Mesendoderm (in vitro differentiated cells): ENCODE results near the gene FILIP1L.

Experiments
- DNase-seq: peaks from one replicate; pipeline ENCODE4 v3.0.0; 2013
- H2AK5ac ChIP-seq: 2 replicates; pipeline ENCODE4 v1.6.1; 2013; ENCODE audit warnings: low read length, inconsistent platforms
- H2BK120ac ChIP-seq: 2 replicates; pipeline ENCODE4 v1.6.1; 2013; ENCODE audit warnings: low read depth, mild to moderate bottlenecking, low read length, moderate library complexity, mixed read lengths
- H2BK15ac ChIP-seq: replicated peaks from 2 replicates; pipeline ENCODE4 v1.6.1; 2013; ENCODE audit warnings: low read depth, mild to moderate bottlenecking, moderate library complexity
- H2BK5ac ChIP-seq: 2 replicates; pipeline ENCODE4 v1.6.1; 2013; ENCODE audit warnings: low read length, inconsistent platforms
- H3K18ac ChIP-seq: 2 replicates; pipeline ENCODE4 v1.6.1; 2013; ENCODE audit warnings: mild to moderate bottlenecking, low read length, mixed read lengths
- H3K23ac ChIP-seq: one replicate; pipeline ENCODE4 v1.6.1; 2013; ENCODE audit warnings: low read length
- H3K27ac ChIP-seq: 2 replicates; pipeline ENCODE4 v1.5.1; 2013; ENCODE audit warnings: low read depth, mild to moderate bottlenecking, inconsistent platforms, low read length, moderate library complexity
- H3K27me3 ChIP-seq: 2 replicates; pipeline ENCODE4 v1.6.1; 2013; ENCODE audit warnings: low read length, control low read depth, mild to moderate bottlenecking, inconsistent platforms; ENCODE audit not compliant: insufficient read depth, poor library complexity
- H3K36me3 ChIP-seq: 2 replicates; pipeline ENCODE4 v1.6.1; 2013; ENCODE audit warnings: low read length, inconsistent platforms; ENCODE audit not compliant: control insufficient read depth, insufficient read depth
- H3K4ac ChIP-seq: one replicate; pipeline ENCODE4 v1.6.1; 2013; ENCODE audit warnings: low read depth, mild to moderate bottlenecking, low read length, moderate library complexity
- H3K4me1 ChIP-seq: 2 replicates; pipeline ENCODE4 v1.6.1; 2013; ENCODE audit warnings: low read depth, low read length, inconsistent platforms; ENCODE audit not compliant: control insufficient read depth
- H3K4me2 ChIP-seq: 2 replicates; pipeline ENCODE4 v1.6.1; 2013; ENCODE audit warnings: low read length
- H3K4me3 ChIP-seq: 2 replicates; pipeline ENCODE4 v1.5.1; 2013; ENCODE audit warnings: mild to moderate bottlenecking, low read length
- H3K56ac ChIP-seq: one replicate; pipeline ENCODE4 v1.6.1; 2013; ENCODE audit warnings: low read length
- H3K79me1 ChIP-seq: 2 replicates; pipeline ENCODE4 v1.6.1; 2013; ENCODE audit warnings: low read length, inconsistent platforms
- H3K79me2 ChIP-seq: 2 replicates; pipeline ENCODE4 v1.6.1; 2013; ENCODE audit warnings: mild to moderate bottlenecking, low read length; ENCODE audit not compliant: control insufficient read depth, insufficient read depth
- H3K9ac ChIP-seq: 2 replicates; pipeline ENCODE4 v1.6.1; 2013; ENCODE audit warnings: low read length, inconsistent platforms
- H4K5ac ChIP-seq: one replicate; pipeline ENCODE4 v1.6.1; 2013; ENCODE audit warnings: low read length
- H4K8ac ChIP-seq: one replicate; pipeline ENCODE4 v1.6.1; 2013; ENCODE audit warnings: low read depth, mild to moderate bottlenecking, control low read depth, low read length, moderate library complexity
- WGBS: extraction: QIAGEN DNeasy Blood & Tissue Kit; methylation state at CpG from one replicate; pipeline ENCODE4 v1.1.7; 2013; ENCODE audit warnings: low lambda C conversion rate, missing lambda C conversion rate; ENCODE audit not compliant: insufficient coverage; ENCODE audit errors: extremely low coverage; 5-methylcytosine and 5-hydroxymethylcytosine counted together

FILIP1L gene

DNA sequence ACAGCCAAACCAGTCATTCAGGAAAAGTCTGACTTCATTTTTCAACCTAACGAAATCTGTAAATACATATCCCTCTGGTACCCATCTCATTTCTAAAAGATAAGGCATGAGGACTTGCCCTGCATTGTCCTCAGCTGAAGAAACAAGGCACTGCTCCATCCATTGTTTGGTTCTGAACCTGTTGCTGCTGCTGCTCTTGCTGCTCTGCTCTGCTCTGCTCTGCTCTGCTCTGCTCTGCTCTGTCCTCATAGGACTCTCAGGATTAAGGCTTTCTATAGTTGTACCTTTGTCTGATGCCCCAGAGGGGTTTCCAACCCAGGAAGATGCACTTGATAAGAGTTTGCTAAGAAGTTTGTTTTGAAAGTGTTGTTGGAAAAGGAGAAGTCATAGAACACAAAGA, 258.4 kb downstream of the FILIP1L start:
- H3K27ac ChIP-seq = no peak overlapping the region
- no CpG with 5 or more reads among the region's 1 CpG for WGBS

DNA sequence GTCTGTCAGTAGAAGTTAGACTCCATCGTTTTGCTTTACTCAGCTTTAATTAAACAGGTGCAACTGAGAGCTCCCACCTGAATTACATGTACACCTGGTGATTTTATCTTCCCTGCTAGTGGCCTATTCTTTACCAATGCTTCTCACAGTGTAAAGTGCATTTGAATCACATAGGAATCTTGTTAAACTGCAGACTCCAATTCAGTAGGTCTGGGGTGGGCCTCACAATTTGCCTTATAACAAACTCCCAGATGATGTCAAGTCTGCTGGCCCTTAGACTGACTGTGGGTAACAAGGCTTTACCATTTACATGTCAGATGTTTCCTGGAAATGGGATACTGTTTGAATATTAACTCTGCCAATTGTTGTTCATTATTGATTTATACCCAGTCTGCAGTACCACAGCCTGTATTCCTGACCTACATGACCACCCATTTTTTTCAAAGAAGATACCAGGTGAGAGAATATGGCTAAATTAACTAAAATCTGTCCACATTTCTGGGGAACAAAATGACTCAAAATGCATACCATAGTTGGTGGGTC, 259.5 kb downstream of the FILIP1L start:
- Histone ChIP-seq H3K9ac (no peak overlapping the region), H3K79me1 (peaks cover 4% of the 10 kb centered on the region), H2BK5ac (no peak overlapping the region), H3K4me1 (no peaks in the 10 kb centered on the region), H3K18ac (no peak overlapping the region), H3K27me3 (no peaks in the 10 kb centered on the region), H3K4ac (no peak overlapping the region), H2BK120ac (no peak overlapping the region), H3K23ac (no peak overlapping the region), H3K36me3 (no peaks in the 10 kb centered on the region), H2BK15ac (no peak overlapping the region), H2AK5ac (no peak overlapping the region), H3K56ac (no peak overlapping the region), H3K4me2 (no peak overlapping the region), H3K27ac (no peak overlapping the region), H3K4me3 (no peak overlapping the region), H3K79me2 (no peaks in the 10 kb centered on the region), H4K5ac (no peak overlapping the region), H4K8ac (no peak overlapping the region)
- no peak for DNase-seq
- WGBS = no CpG with 5 or more reads among the region's 1 CpG

More for the DNA sequence above, 258.4 kb downstream of the FILIP1L start:
- H3K4me1 ChIP-seq = no peaks in the 10 kb centered on the region
- H3K79me2 ChIP-seq = no peaks in the 10 kb centered on the region
- no peak overlapping the region for H3K4me3 ChIP-seq
- no peak overlapping the region for H2AK5ac ChIP-seq
- H3K36me3 ChIP-seq = no peaks in the 10 kb centered on the region
- H3K23ac ChIP-seq = no peak overlapping the region
- H3K56ac ChIP-seq = no peak overlapping the region
- H3K4ac ChIP-seq = no peak overlapping the region
- H2BK120ac ChIP-seq = no peak overlapping the region
- H3K79me1 ChIP-seq = peaks cover 1% of the 10 kb centered on the region
- H4K5ac ChIP-seq = no peak overlapping the region
- H3K4me2 ChIP-seq = no peak overlapping the region
- no peaks in the 10 kb centered on the region for H3K27me3 ChIP-seq
- no peak overlapping the region for H3K18ac ChIP-seq
- H2BK5ac ChIP-seq = no peak overlapping the region
- no peak overlapping the region for H4K8ac ChIP-seq
- no peak overlapping the region for H2BK15ac ChIP-seq
- DNase-seq = no peak
- H3K9ac ChIP-seq = no peak overlapping the region

DNA sequence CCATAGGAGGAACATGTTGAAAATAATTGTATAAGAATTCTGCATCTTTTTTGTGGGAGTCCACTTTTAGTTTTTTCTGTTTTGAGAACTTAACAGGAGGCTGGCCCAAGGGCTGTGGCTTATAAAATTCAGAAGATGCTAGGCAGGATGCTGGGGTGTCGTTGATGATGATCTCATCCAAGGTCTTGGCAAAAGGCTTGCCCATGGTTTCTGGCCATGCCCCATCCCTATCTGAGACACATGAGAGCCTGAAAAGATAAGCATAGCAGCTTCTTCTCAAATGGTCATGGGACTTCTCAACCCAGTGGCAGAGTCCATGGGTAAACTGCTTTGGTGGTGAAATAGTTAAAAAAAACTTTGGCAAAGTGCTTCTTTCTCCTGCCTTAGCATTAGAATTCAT, 261.4 kb downstream of the FILIP1L start:
- Histone ChIP-seq H3K23ac (no peak overlapping the region), H2BK120ac (no peak overlapping the region), H3K36me3 (no peaks in the 10 kb centered on the region), H2BK15ac (no peak overlapping the region), H3K79me1 (peaks cover 12% of the 10 kb centered on the region), H3K4me2 (no peak overlapping the region), H3K27ac (no peak overlapping the region), H3K4me3 (no peak overlapping the region), H4K5ac (no peak overlapping the region), H3K18ac (no peak overlapping the region), H3K27me3 (no peaks in the 10 kb centered on the region), H2BK5ac (no peak overlapping the region), H4K8ac (no peak overlapping the region), H3K4me1 (no peaks in the 10 kb centered on the region), H3K56ac (no peak overlapping the region), H3K79me2 (peaks cover 7% of the 10 kb centered on the region), H2AK5ac (no peak overlapping the region), H3K4ac (no peak overlapping the region), H3K9ac (no peak overlapping the region)
- no peak for DNase-seq
- no CpG with 5 or more reads among the region's 1 CpG for WGBS

DNA sequence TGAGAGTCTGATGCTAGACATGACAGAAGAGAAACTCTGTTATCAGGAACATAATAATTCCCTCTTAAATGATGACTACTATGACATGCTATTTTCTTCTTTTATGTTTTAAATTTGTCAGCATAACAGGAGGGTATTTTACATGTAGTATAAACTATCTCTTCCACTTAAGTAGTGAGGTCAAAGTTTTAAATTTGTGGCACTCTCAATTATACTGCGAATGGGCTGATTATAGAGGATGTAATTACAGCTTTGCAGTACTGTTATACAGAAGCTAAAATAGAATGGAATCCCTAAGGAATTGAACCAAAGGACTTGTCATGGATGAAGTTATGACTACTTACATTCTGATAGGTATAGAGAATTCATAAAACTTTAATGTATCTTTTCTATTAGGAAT, 262.3 kb downstream of the FILIP1L start:
- Histone ChIP-seq H3K4me1 (no peaks in the 10 kb centered on the region), H2BK120ac (no peak overlapping the region), H4K8ac (no peak overlapping the region), H2BK15ac (no peak overlapping the region), H3K27ac (no peak overlapping the region), H4K5ac (no peak overlapping the region), H2AK5ac (no peak overlapping the region), H3K4ac (no peak overlapping the region), H3K4me2 (no peak overlapping the region), H3K79me1 (peaks cover 12% of the 10 kb centered on the region), H3K27me3 (no peaks in the 10 kb centered on the region), H3K9ac (no peak overlapping the region), H3K79me2 (peaks cover 7% of the 10 kb centered on the region), H3K4me3 (no peak overlapping the region), H3K36me3 (no peaks in the 10 kb centered on the region), H3K56ac (no peak overlapping the region), H3K23ac (no peak overlapping the region), H2BK5ac (no peak overlapping the region), H3K18ac (no peak overlapping the region)
- DNase-seq = no peak
- WGBS = no CpG with 5 or more reads among the region's 1 CpG

DNA sequence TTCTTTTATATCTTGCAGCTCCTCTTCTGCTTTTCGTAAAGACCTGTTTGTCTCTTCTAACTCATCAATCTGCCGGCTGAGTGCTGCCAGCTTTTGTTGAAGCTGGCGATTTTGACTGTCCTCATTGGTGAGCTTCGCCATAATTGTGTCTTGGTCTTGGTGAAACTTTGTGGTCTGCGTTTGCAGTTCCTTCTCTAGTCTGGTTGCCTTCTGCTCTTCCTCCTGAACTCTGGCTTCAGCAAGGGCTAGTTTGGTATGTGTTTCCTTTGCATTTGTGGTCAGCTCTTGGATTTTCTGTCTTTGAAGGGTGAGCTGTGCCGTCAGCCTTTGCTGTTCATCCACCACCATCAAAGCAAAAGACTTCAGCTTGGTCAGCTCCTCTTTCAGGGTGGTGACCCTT, 263.7 kb downstream of the FILIP1L start:
- H3K36me3 ChIP-seq = no peaks in the 10 kb centered on the region
- no peaks in the 10 kb centered on the region for H3K27me3 ChIP-seq
- H2BK120ac ChIP-seq = no peak overlapping the region

DNA sequence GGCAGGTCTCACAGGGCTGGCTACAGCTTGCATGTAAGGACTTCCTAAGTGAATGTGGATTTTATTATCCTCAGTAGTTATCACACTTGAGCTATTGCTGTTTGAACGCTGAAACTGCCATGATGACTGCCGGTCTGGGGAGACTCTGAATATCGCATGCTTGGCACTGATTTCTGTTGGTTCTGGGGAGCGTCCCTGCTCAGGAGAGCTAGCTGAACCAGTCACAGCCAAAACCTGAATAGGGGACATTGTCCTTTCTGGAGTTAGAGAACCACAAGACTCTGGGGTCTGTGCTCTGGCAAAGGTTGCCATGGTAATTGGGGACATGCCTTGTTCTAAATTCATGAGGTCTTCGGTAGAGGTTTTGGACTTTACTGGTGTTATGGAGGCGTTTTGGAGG, 265.9 kb downstream of the FILIP1L start:
- no CpG with 5 or more reads among the region's 6 CpGs for WGBS
- no peaks in the 10 kb centered on the region for H3K27me3 ChIP-seq
- H3K9ac ChIP-seq = no peak overlapping the region
- no peak overlapping the region for H2BK120ac ChIP-seq
- no peak overlapping the region for H3K4ac ChIP-seq
- no peak overlapping the region for H3K23ac ChIP-seq
- H4K5ac ChIP-seq = no peak overlapping the region
- no peak overlapping the region for H3K56ac ChIP-seq
- H3K4me2 ChIP-seq = no peak overlapping the region
- H2BK15ac ChIP-seq = no peak overlapping the region
- no peak overlapping the region for H3K4me3 ChIP-seq
- no peak overlapping the region for H2BK5ac ChIP-seq
- no peaks in the 10 kb centered on the region for H3K36me3 ChIP-seq
- no peak for DNase-seq
- H2AK5ac ChIP-seq = no peak overlapping the region
- H3K79me1 ChIP-seq = peaks cover 12% of the 10 kb centered on the region
- H3K4me1 ChIP-seq = no peaks in the 10 kb centered on the region
- H3K27ac ChIP-seq = no peak overlapping the region
- peaks cover 7% of the 10 kb centered on the region for H3K79me2 ChIP-seq
- no peak overlapping the region for H4K8ac ChIP-seq
- no peak overlapping the region for H3K18ac ChIP-seq

More for the DNA sequence above, 263.7 kb downstream of the FILIP1L start:
- Histone ChIP-seq H2BK15ac (no peak overlapping the region), H4K5ac (no peak overlapping the region), H3K4me2 (no peak overlapping the region), H4K8ac (peak overlapping the region; percentile 28), H2AK5ac (no peak overlapping the region), H3K4me1 (no peaks in the 10 kb centered on the region), H3K79me1 (peaks cover 12% of the 10 kb centered on the region), H3K9ac (no peak overlapping the region), H3K4ac (no peak overlapping the region), H3K23ac (no peak overlapping the region), H3K56ac (no peak overlapping the region), H3K27ac (no peak overlapping the region), H3K4me3 (no peak overlapping the region), H3K18ac (no peak overlapping the region), H3K79me2 (peaks cover 7% of the 10 kb centered on the region), H2BK5ac (no peak overlapping the region)
- DNase-seq = no peak
- no CpG with 5 or more reads among the region's 6 CpGs for WGBS
